Activated T-helper 1 cell treated with anti-CD3 and anti-CD28 coated beads, Interleukin-12 subunit alpha, Interleukin-12 subunit beta, Interleukin-2, Interleukin-4 antibody, amounts not matched to agents 30 ng/mL and 10 ng/mL and 1 ng/mL, durations not matched to agents 14 hours and 24 hours and 36 hours (primary cell): ENCODE results near the gene CLNK. TPM values are rescaled to one million over a fixed set of nuclear protein-coding genes. Genes with fewer than 3 reads are reported as not detected.

ENCODE experiments used
- DNase-seq: peaks from one replicate; pipeline ENCODE4 v3.0.0; 2021; ENCODE audit warnings: low spot score
- H3K27ac Mint-ChIP-seq: one replicate; pipeline ENCODE4 v1.8.0; 2021; ENCODE audit warnings: mild to moderate bottlenecking, mixed read lengths
- H3K27me3 Mint-ChIP-seq: one replicate; pipeline ENCODE4 v1.8.0; 2022; ENCODE audit warnings: mild to moderate bottlenecking, moderate library complexity, mixed read lengths; ENCODE audit not compliant: insufficient read depth
- H3K36me3 Mint-ChIP-seq: one replicate; pipeline ENCODE4 v1.8.0; 2021; ENCODE audit warnings: low read depth, mixed read lengths
- H3K4me1 Mint-ChIP-seq: one replicate; pipeline ENCODE4 v1.8.0; 2021; ENCODE audit warnings: low read depth, mixed read lengths
- H3K4me3 Mint-ChIP-seq: one replicate; pipeline ENCODE4 v1.8.0; 2021; ENCODE audit warnings: mild to moderate bottlenecking, moderate library complexity, mixed read lengths
- H3K9me3 Mint-ChIP-seq: one replicate; pipeline ENCODE4 v1.8.0; 2021; ENCODE audit warnings: mixed read lengths
- intact Hi-C: fragments of 100-400 bp; cut with micrococcal nuclease; formaldehyde crosslinking; loops from one replicate; pipeline ENCODE4 v1.15.1; 2024
- total RNA-seq: library from RNA; stranded (reverse); gene quantifications from 2 replicates; pipeline ENCODE4 v1.2.3, GENCODE V29; 2022

Gene CLNK
- total RNA-seq, 1 donor from 2014 or later: 0.57 TPM

- no peak for DNase-seq
- intact Hi-C loops: no loop called here
- peaks cover 9% of the 10 kb centered on the region for H3K9me3 Mint-ChIP-seq
These were observed 12.5 kb upstream of the CLNK start for GRCh38 chr4:10697086-10697485.

GRCh38 chr4:10696253-10696652, 11.7 kb upstream of the CLNK start:
- Mint-ChIP-seq H3K4me3 (no peak overlapping the region), H3K27ac (no peak overlapping the region)

More at GRCh38 chr4:10697086-10697485, 12.5 kb upstream of the CLNK start:
- H3K27me3 Mint-ChIP-seq: no peaks in the 10 kb centered on the region
- peaks cover 1% of the 10 kb centered on the region for H3K36me3 Mint-ChIP-seq
- no peak overlapping the region for H3K27ac Mint-ChIP-seq
- H3K4me3 Mint-ChIP-seq: no peak overlapping the region
- no peaks in the 10 kb centered on the region for H3K4me1 Mint-ChIP-seq

GRCh38 chr4:10694828-10695209, 10.3 kb upstream of the CLNK start:
- no peak overlapping the region for H3K27ac Mint-ChIP-seq
- intact Hi-C loops: no loop called here
- peaks cover 1% of the 10 kb centered on the region for H3K36me3 Mint-ChIP-seq
- no peaks in the 10 kb centered on the region for H3K27me3 Mint-ChIP-seq
- H3K9me3 Mint-ChIP-seq: peaks cover 9% of the 10 kb centered on the region
- H3K4me1 Mint-ChIP-seq: no peaks in the 10 kb centered on the region
- DNase-seq: no peak
- H3K4me3 Mint-ChIP-seq: no peak overlapping the region

More at GRCh38 chr4:10696253-10696652, 11.7 kb upstream of the CLNK start:
- intact Hi-C loops: no loop called here
- DNase-seq: no peak
- H3K4me1 Mint-ChIP-seq: no peaks in the 10 kb centered on the region
- no peaks in the 10 kb centered on the region for H3K27me3 Mint-ChIP-seq
- H3K36me3 Mint-ChIP-seq: peaks cover 1% of the 10 kb centered on the region
- peaks cover 9% of the 10 kb centered on the region for H3K9me3 Mint-ChIP-seq

GRCh38 chr4:10694151-10694827, 9.7 kb upstream of the CLNK start:
- intact Hi-C loops: no loop called here
- Mint-ChIP-seq H3K4me1 (no peaks in the 10 kb centered on the region), H3K4me3 (no peak overlapping the region), H3K27ac (no peak overlapping the region), H3K27me3 (no peaks in the 10 kb centered on the region), H3K9me3 (peaks cover 9% of the 10 kb centered on the region), H3K36me3 (peaks cover 1% of the 10 kb centered on the region)
- DNase-seq: no peak

GRCh38 chr4:10691651-10692050, 7.1 kb upstream of the CLNK start:
- no peaks in the 10 kb centered on the region for H3K36me3 Mint-ChIP-seq
- no peak for DNase-seq

GRCh38 chr4:10690185-10690907, 5.8 kb upstream of the CLNK start:
- Mint-ChIP-seq H3K27me3 (no peaks in the 10 kb centered on the region), H3K4me1 (no peaks in the 10 kb centered on the region), H3K36me3 (no peaks in the 10 kb centered on the region), H3K9me3 (no peaks in the 10 kb centered on the region), H3K4me3 (no peak overlapping the region), H3K27ac (no peak overlapping the region)
- no peak for DNase-seq
- intact Hi-C loops: no loop called here

More at GRCh38 chr4:10691651-10692050, 7.1 kb upstream of the CLNK start:
- Mint-ChIP-seq H3K4me1 (no peaks in the 10 kb centered on the region), H3K9me3 (no peaks in the 10 kb centered on the region), H3K27ac (no peak overlapping the region), H3K4me3 (no peak overlapping the region), H3K27me3 (no peaks in the 10 kb centered on the region)
- intact Hi-C loops: no loop called here

GRCh38 chr4:10688846-10689245, 4.3 kb upstream of the CLNK start:
- intact Hi-C loops: no loop called here
- Mint-ChIP-seq H3K27me3 (no peaks in the 10 kb centered on the region), H3K27ac (no peak overlapping the region), H3K4me1 (peaks cover 5% of the 10 kb centered on the region), H3K9me3 (no peaks in the 10 kb centered on the region), H3K4me3 (no peak overlapping the region), H3K36me3 (no peaks in the 10 kb centered on the region)
- DNase-seq: no peak

- H3K36me3 Mint-ChIP-seq: no peaks in the 10 kb centered on the region
- H3K4me3 Mint-ChIP-seq: no peak overlapping the region
- no peaks in the 10 kb centered on the region for H3K27me3 Mint-ChIP-seq
- H3K4me1 Mint-ChIP-seq: peaks cover 5% of the 10 kb centered on the region
- no peak for DNase-seq
- intact Hi-C loops: no loop called here
- H3K9me3 Mint-ChIP-seq: no peaks in the 10 kb centered on the region
- H3K27ac Mint-ChIP-seq: no peak overlapping the region
These were observed 3.5 kb upstream of the CLNK start for GRCh38 chr4:10688022-10688421.

- H3K27ac Mint-ChIP-seq: no peak overlapping the region
- H3K36me3 Mint-ChIP-seq: no peaks in the 10 kb centered on the region
- H3K27me3 Mint-ChIP-seq: no peaks in the 10 kb centered on the region
- DNase-seq: no peak
- no peak overlapping the region for H3K4me3 Mint-ChIP-seq
- no peaks in the 10 kb centered on the region for H3K9me3 Mint-ChIP-seq
- peaks cover 5% of the 10 kb centered on the region for H3K4me1 Mint-ChIP-seq
- intact Hi-C loops: no loop called here
These were observed 3.0 kb upstream of the CLNK start for GRCh38 chr4:10687526-10687925.

- Mint-ChIP-seq H3K4me1 (peaks cover 5% of the 10 kb centered on the region), H3K36me3 (peaks cover 5% of the 10 kb centered on the region), H3K27ac (no peak overlapping the region), H3K27me3 (no peaks in the 10 kb centered on the region), H3K4me3 (no peak overlapping the region), H3K9me3 (peaks cover 8% of the 10 kb centered on the region)
- no peak for DNase-seq
- intact Hi-C loops: no loop called here
These were observed 2.2 kb downstream of the CLNK start for GRCh38 chr4:10682397-10682796.

GRCh38 chr4:10677796-10678497, 6.6 kb downstream of the CLNK start:
- Mint-ChIP-seq H3K4me3 (no peak overlapping the region), H3K4me1 (peaks cover 23% of the 10 kb centered on the region), H3K9me3 (peaks cover 22% of the 10 kb centered on the region), H3K36me3 (peaks cover 5% of the 10 kb centered on the region), H3K27ac (no peak overlapping the region), H3K27me3 (no peaks in the 10 kb centered on the region)
- DNase-seq: no peak
- intact Hi-C loops: no loop called here

GRCh38 chr4:10673817-10674369, 10.7 kb downstream of the CLNK start:
- H3K27ac Mint-ChIP-seq: peak overlapping the region; percentile 34
- H3K9me3 Mint-ChIP-seq: peaks cover 26% of the 10 kb centered on the region
- no peaks in the 10 kb centered on the region for H3K27me3 Mint-ChIP-seq
- DNase-seq: no peak
- intact Hi-C loops: no loop called here
- H3K36me3 Mint-ChIP-seq: peaks cover 8% of the 10 kb centered on the region
- H3K4me3 Mint-ChIP-seq: no peak overlapping the region
- peaks cover 41% of the 10 kb centered on the region for H3K4me1 Mint-ChIP-seq

- Mint-ChIP-seq H3K4me1 (peaks cover 41% of the 10 kb centered on the region), H3K9me3 (peaks cover 18% of the 10 kb centered on the region), H3K4me3 (no peak overlapping the region), H3K36me3 (peaks cover 3% of the 10 kb centered on the region), H3K27ac (no peak overlapping the region), H3K27me3 (no peaks in the 10 kb centered on the region)
- no peak for DNase-seq
- intact Hi-C loops: no loop called here
These were observed 12.2 kb downstream of the CLNK start for GRCh38 chr4:10672379-10672778.
